Stimulated activated CD8-positive, alpha-beta memory T cell treated with anti-CD3 and anti-CD28 coated beads, Interleukin-4, amount 100 ng/mL, for 4 hours (primary cell): ENCODE results near the gene TOMM40L.
"Not testable (repeated sequence)": the region's sequence is repeated elsewhere in the genome, so short reads cannot be mapped to it uniquely, and the experiment has no call there.

Source experiments
- DNase-seq, 2 donors: peaks; one replicate each; pipeline ENCODE4 v3.0.0-alpha.2; 2020; ENCODE audit warnings: low read depth in 2 of 2, low spot score in 1 of 2

TOMM40L gene

GRCh38 chr1:161251579-161251978, 25.7 kb downstream of the TOMM40L start:
- DNase-seq = no peak

- DNase-seq = not testable (repeated sequence)
Measured at GRCh38 chr1:161255302-161255701, 29.4 kb downstream of the TOMM40L start.

- not testable (repeated sequence) for DNase-seq
Measured at GRCh38 chr1:161255955-161256520, 30.2 kb downstream of the TOMM40L start.

- DNase-seq = not testable (repeated sequence)
Measured at GRCh38 chr1:161257109-161257508, 31.2 kb downstream of the TOMM40L start.

DNA sequence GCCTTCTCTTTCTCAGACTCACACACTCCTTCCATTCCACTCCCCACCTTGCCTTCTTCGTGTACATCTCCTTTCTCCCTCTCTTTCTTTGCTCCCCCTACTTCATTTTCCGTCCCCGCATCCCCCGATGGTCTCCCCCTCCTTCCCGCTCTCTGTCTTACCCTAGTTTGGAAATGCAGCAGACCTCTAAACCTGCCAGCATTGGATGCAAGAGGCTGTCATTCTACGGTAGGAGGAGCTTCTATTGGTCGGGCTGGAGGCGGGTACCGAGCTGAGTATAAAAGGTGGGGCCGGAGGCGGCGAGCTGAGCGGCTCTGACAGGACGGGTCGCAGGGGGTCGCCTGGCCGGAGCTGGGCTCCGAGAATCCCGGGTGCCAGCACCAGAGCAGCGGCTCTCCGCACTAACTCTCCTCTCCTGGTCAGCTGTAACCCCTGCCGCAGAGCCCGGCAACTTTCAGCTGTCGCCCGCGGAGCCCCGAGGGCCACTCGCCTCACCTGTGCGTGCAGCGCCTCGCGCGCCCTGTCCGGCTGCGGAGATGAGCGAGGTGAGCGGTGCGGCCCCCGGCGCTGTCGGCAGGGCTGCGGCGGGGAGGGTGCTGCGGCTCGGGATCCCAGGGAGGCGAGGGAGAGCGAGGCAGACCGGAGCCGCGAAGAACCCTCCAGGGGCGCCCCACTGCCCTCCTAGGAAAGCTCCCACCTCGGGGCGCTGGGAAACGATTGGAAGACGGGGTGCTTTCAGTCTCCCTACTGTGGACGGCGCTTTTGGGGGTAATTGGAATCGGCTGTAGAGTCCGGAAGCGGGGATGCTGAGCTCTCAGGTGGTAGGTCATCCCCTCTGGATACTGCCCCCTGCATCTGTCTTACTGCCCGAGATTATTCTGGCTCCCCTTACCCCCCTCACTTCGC, 32.8 kb downstream of the TOMM40L start, which contains the start of gene PCP4L1:
TSS of gene PCP4L1 (plus strand) at position 307 of the 906 bp plus-strand sequence. CDS start at position 537, 230 bp downstream.
- DNase-seq = no peak

GRCh38 chr1:161259345-161259702, 33.5 kb downstream of the TOMM40L start:
- DNase-seq = no peak

DNA sequence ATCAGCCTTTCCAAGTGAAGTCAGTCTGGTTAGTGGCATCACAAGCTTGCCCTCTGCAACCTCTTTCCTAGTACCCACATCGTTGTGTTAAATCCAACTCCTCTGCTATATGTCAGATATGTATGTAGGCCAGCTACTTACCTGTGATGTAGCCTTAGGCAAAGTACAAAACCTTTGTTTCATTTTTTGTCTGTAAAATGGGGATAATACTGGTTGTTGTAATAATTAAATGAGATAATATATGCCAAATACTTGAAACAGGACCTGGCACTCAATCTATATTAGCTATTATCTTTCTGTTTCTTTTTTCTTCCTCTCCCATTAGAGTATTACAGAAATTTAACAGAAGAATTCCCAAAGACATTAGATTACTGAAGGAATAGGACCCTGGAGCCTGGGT, 33.9 kb downstream of the TOMM40L start:
- no peak for DNase-seq

GRCh38 chr1:161260376-161261260, 34.8 kb downstream of the TOMM40L start:
- DNase-seq = no peak

GRCh38 chr1:161261261-161262235, 35.7 kb downstream of the TOMM40L start:
- no peak for DNase-seq

- no peak for DNase-seq
Measured at GRCh38 chr1:161265305-161265704, 39.4 kb downstream of the TOMM40L start.

GRCh38 chr1:161266202-161266601, 40.3 kb downstream of the TOMM40L start:
- DNase-seq = no peak

GRCh38 chr1:161266836-161267235, 41.0 kb downstream of the TOMM40L start:
- no peak for DNase-seq

DNA sequence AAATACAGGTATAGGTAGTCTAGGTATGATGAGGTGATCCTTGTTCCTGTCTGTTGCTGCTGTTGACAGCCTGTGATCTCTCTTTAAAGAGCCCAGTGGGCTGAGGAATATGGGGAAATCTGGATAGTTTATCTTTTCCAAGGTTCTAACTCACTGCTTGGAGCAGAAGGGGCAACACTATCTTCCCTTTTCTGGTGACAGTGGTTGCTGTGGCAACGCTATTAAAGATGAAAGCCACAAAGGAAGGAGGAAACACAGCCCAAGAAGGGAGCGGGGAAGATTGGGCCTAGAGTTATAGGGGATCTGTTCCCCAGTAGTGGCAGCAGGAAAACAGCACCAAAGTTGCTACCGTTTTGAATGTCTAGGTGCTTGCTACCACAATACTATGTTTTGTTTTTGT, 41.5 kb downstream of the TOMM40L start:
- DNase-seq = no peak

- DNase-seq = no peak
Measured at GRCh38 chr1:161273402-161273801, 47.5 kb downstream of the TOMM40L start.

- DNase-seq = no peak
Measured at GRCh38 chr1:161274874-161275273, 49.0 kb downstream of the TOMM40L start.
